Activated CD4-positive, alpha-beta T cell treated with anti-CD3 and anti-CD28 coated beads, Interleukin-2, amount 50 U/mL, for 1 hour (primary cell): ENCODE results near the gene PIGK.

Experiments
- DNase-seq: peaks from one replicate; pipeline ENCODE4 v3.0.0-alpha.2; 2020

The PIGK gene

DNA sequence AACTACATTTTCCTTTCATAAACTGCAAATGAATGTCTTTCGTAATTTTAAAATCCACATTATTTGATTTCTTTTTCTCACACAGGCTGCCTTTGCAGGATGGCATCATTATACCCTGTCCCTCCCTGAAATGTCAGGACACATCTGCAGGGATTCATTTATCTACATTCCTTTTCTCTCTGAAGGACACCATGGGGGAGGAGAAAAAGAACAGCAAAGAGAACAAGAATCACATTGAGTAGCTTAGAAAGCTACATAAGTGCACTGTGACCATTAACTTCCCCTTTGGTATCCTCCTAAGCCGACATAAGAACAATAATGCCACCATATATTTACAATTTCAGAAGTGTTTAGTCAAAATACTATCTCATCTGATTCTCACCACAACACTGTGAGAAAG, 129.5 kb downstream of the PIGK start:
- DNase-seq: no peak

- DNase-seq: no peak
Observed at GRCh38 chr1:77085109-77085508, 134.1 kb downstream of the PIGK start.

DNA sequence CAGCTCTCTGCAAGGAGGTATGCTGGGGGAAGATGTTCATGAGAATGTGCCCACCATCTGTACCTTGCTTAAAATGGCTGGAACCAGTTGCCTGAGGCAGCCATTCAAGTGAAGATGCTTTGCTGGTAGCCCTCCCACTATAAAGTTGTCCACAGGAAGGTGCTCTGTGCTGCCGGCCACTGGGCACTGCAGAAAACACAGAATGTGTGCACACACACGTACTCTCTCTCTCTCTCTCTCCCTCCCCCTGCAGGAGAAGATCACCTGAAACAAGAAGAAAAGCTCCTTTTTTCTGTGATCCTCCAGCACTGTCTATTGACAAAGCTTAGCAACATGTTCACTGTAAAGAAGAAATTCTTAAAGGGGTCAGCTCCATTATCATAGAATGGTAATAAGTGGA, 134.8 kb downstream of the PIGK start:
- no peak for DNase-seq

GRCh38 chr1:77081834-77082233, 137.4 kb downstream of the PIGK start:
- DNase-seq: no peak

- no peak for DNase-seq
Observed at GRCh38 chr1:77076759-77077158, 142.5 kb downstream of the PIGK start.

- no peak for DNase-seq
Observed at GRCh38 chr1:77068013-77068412, 151.2 kb downstream of the PIGK start.

DNA sequence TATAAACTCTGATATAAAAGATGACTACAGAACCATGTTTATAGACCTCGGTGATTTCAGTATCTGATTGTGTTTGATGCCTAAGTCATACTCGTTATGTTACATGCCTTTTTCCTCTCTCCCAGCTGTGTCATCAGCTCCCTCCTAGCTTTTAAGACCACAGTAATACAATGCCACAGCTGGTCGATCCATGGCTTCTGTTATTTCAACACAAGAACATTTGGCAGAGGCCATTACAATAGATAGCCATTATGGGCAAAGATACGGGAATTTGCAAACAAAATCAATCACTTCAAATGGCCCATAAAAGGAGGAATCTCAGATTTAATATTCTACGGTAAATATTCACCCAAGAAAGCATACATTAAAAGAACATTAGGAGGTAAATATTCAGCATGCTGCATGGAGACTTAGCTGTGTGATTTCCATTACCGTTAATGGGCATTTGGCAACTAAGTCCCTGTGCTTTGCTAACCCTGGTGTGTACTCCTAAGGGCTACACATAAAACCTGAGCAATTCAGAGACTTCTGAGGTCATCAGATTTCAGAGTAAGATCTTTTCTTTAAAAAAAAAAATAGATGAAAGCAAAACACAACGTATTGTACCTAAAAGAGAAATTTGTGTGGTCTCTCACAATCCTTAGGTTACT, 153.4 kb downstream of the PIGK start:
- no peak for DNase-seq

DNA sequence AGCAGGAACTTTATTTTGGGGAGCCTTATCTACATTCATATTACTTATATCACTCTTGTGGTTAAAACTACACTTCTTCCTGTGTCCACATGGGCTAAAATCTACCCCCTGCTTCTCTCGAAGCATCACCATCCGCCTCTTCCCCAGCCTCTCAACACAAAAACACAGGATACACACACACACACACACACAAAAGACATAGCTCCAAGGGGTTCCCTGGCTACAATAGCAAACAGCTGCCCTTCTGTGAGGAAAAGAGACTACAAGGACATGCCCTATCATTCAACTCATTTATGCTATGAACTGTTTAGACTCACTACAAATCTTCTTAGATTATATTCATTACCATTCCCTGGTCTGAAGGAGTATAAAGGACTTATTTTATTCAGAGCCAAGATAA, 155.0 kb downstream of the PIGK start:
- DNase-seq: no peak

- DNase-seq: no peak
Observed at GRCh38 chr1:77063118-77063517, 156.1 kb downstream of the PIGK start.

- DNase-seq: no peak
Observed at GRCh38 chr1:77061162-77061561, 158.1 kb downstream of the PIGK start.

- DNase-seq: no peak
Observed at GRCh38 chr1:77060000-77060399, 159.2 kb downstream of the PIGK start.

- DNase-seq: no peak
Observed at GRCh38 chr1:77057994-77058585, 161.1 kb downstream of the PIGK start.

- DNase-seq: no peak
Observed at GRCh38 chr1:77056525-77056924, 162.7 kb downstream of the PIGK start.

DNA sequence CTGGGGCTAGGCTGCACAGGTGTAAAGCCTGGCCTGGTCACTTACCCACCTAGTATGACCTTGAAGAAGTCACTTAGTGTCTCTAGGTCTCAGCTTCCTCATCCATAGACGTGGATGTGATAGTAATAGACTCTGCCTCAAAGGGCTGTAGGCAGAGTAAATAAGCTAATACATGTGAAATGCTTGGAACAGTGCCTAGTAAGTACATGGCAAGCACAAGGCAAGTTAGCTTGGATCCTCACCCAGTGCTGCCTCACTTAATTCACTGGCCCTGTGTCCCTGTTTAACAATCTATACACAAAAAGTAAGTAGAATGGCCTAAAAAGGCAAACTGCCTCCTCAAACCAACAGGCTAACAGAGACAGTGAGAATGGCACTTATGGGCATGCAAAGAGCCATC, 167.8 kb downstream of the PIGK start:
- DNase-seq: no peak

GRCh38 chr1:77048615-77049005, 170.6 kb downstream of the PIGK start:
- DNase-seq: no peak

DNA sequence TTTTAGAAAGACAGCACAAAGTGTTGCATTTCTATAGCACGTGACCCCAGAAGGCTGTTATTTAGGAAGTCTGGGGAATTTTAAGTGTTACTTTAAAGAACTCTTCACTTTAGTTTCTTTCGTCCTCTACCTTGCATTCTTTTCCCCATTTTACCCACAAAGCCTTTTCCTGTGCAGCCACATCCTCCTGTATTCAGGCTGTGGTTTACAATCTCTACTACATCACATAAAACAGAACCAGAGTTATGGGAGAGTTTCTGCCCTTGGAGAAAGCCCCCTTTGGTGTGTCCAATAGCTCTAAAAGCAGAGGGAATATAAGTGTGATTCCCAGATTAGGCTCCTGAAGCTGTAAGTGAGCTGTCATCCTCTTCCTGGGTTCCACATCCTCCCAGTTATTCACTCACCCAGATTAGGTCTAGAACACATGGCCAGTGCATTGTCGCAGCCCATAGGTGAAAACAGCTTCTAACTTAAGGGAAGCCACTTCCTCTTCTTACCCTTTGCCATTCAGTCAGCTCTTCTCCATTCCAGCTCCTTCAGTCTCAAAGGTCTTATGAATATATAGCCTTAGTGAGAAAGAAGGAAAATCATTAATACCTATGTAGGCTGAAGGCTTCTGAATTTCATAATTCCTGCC, 171.1 kb downstream of the PIGK start:
- no peak for DNase-seq

DNA sequence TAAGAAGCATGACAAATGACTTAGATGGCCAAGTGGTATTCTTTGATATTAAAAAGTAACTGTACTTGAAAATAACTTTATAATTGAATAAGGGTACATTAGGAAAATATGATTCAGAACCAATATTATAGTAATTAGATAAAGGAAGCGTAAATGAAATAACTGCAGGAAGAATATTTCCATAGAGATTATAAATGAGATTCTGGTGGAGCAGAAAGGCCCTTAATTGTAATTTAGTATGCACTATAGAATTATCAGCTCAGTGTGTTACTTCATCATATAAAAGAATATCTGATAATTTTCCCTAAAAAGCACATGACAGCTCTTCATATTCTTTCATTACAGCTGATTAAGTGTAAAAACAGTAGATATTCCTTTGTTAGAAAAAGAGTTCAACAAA, 171.7 kb downstream of the PIGK start:
- no peak for DNase-seq

- DNase-seq: no peak
Observed at GRCh38 chr1:77044133-77044849, 174.9 kb downstream of the PIGK start.

DNA sequence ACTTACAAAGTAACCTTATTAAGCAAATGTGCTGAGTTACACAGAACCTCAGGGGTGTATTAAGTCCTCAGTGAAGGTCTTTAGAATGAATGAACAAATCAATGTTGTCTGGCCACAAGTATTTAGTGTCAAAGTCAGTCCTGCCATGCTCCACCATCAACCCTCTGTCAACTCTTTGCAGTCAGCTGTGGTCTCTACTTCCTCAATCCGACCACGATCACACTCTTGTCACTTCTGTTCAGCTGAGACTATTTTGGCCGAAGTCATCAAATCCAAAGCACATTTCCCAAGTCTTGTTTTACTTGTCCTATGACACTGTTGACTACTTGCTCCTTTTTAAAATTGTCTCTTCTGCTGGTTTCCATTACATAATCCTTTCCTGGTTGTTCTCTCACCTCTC, 178.4 kb downstream of the PIGK start:
- no peak for DNase-seq

DNA sequence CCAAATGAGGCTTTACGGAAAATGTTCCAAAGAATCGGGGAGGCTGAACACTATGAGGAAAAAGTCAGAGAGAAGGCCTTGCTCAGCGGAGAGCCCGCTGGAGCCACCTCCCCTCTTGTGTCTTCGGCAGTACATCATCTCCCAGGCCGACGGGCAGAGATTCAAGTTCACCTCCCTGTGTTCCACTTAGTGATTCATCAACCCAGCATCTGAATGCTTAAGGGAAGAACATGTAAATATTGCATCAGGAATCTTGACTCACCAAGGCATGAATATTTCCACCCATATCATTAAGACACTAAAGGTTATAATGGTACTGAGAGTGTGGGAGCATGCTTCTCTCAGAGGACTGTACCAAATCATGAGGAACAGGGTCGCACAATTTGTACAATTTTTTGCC, 179.5 kb downstream of the PIGK start:
- no peak for DNase-seq

- DNase-seq: no peak
Observed at GRCh38 chr1:77039111-77039510, 180.1 kb downstream of the PIGK start.
